HepG2 (cell line): ENCODE data around the gene ATRIP. TPM values are rescaled to one million over a fixed set of nuclear protein-coding genes. Genes with fewer than 3 reads are reported as not detected.
A peak's percentile ranks its signal among the peaks of the same experiment; 100 is the strongest.

Source experiments
- ARNTL ChIP-seq: sonication (generic); formaldehyde crosslinking; IDR thresholded peaks from 2 replicates; pipeline ENCODE4 v1.4.0; 2020; ENCODE audit warnings: mild to moderate bottlenecking, missing genetic modification reagents
- BHLHE40 ChIP-seq: IDR thresholded peaks from 2 replicates; pipeline ENCODE4 v1.6.1; 2011; ENCODE audit warnings: low read length, improper control_type of control experiment
- IKZF5 ChIP-seq: IDR thresholded peaks from 2 replicates; pipeline ENCODE4 v1.6.1; 2018; ENCODE audit warnings: missing genetic modification reagents, mild to moderate bottlenecking, missing compliant biosample characterization
- NRL ChIP-seq: sonication (generic); formaldehyde crosslinking; IDR thresholded peaks from 2 replicates; pipeline ENCODE4 v1.5.0; 2020; ENCODE audit warnings: missing genetic modification reagents, mild to moderate bottlenecking, moderate library complexity, borderline replicate concordance
- ONECUT2 ChIP-seq: sonication (generic); formaldehyde crosslinking; IDR thresholded peaks from 2 replicates; pipeline ENCODE4 v1.4.0; 2020; ENCODE audit warnings: missing genetic modification reagents
- POLR2G ChIP-seq: fragments of 200-400 bp; formaldehyde crosslinking; IDR thresholded peaks from 2 replicates; pipeline ENCODE4 v1.6.1; 2018; ENCODE audit warnings: mild to moderate bottlenecking, low read depth, low read length, moderate library complexity
- RELA ChIP-seq: sonication (generic); formaldehyde crosslinking; IDR thresholded peaks from 2 replicates; pipeline ENCODE4 v1.4.0; 2020; ENCODE audit warnings: missing genetic modification reagents
- XRCC5 ChIP-seq: fragments of 200-400 bp; formaldehyde crosslinking; optimal IDR thresholded peaks from 2 replicates; pipeline ENCODE3; 2017; ENCODE audit warnings: mild to moderate bottlenecking, low read length
- ZNF260 ChIP-seq: sonication (generic); formaldehyde crosslinking; IDR thresholded peaks from 2 replicates; pipeline ENCODE4 v1.4.0; 2020; ENCODE audit warnings: missing genetic modification reagents, low read depth, mild to moderate bottlenecking, borderline replicate concordance
- ZNF569 ChIP-seq: sonication (generic); formaldehyde crosslinking; IDR thresholded peaks from 2 replicates; pipeline ENCODE4 v1.5.0; 2020; ENCODE audit warnings: mild to moderate bottlenecking, missing genetic modification reagents, moderate library complexity, borderline replicate concordance
- ZNF589 ChIP-seq: sonication (generic); formaldehyde crosslinking; conservative IDR thresholded peaks from 2 replicates; pipeline ENCODE4 v1.8.0; 2022; ENCODE audit warnings: mild to moderate bottlenecking, moderate library complexity, missing genetic modification reagents
- ZNF660 ChIP-seq: sonication (generic); formaldehyde crosslinking; IDR thresholded peaks from 2 replicates; pipeline ENCODE4 v1.5.1; 2020; ENCODE audit warnings: mild to moderate bottlenecking, low read depth, missing genetic modification reagents, borderline replicate concordance
- ZNF674 ChIP-seq: sonication (generic); formaldehyde crosslinking; IDR thresholded peaks from 2 replicates; pipeline ENCODE4 v1.5.0; 2020; ENCODE audit warnings: low read depth, mild to moderate bottlenecking, missing genetic modification reagents
- ZNF737 ChIP-seq: sonication (generic); formaldehyde crosslinking; IDR thresholded peaks from 2 replicates; pipeline ENCODE4 v1.5.0; 2020; ENCODE audit warnings: missing genetic modification reagents, mild to moderate bottlenecking, borderline replicate concordance
- polyA plus RNA-seq, 8 experiments: library from polyadenylated mRNA; depleted of rRNA in 3 of 8; stranded (reverse) in 7 of 8; unstranded in 1 of 8; fragments of >200 nt; fragmentation: Illumina TruSeq in 4 of 8; extraction: Trizol in 4 of 8; gene quantifications; 2 replicates each; pipeline versions ENCODE4 v1.2.1 to v1.2.3, GENCODE V29; 2011 to 2016; ENCODE audit warnings: low read depth in 4 of 8, missing spikeins in 1 of 8, mixed read lengths in 1 of 8; ENCODE audit not compliant: insufficient read depth in 1 of 8
- total RNA-seq, 5 experiments: library from RNA; depleted of rRNA; stranded (reverse); fragments of >200 nt; fragmentation: Illumina TruSeq; extraction: Trizol; gene quantifications; 2 replicates each; pipeline ENCODE4 v1.2.3, GENCODE V29; 2016; ENCODE audit warnings: low read depth in 1 of 5
- TF ChIP-seq, protein P1 (sequence below): sonication (generic); formaldehyde crosslinking; IDR thresholded peaks from 2 replicates; pipeline ENCODE4 v1.8.0; 2022; ENCODE audit warnings: mild to moderate bottlenecking, missing genetic modification reagents, borderline replicate concordance
- TF ChIP-seq, protein P2 (sequence below): sonication (generic); formaldehyde crosslinking; IDR thresholded peaks from 2 replicates; pipeline ENCODE4 v1.5.1; 2020; ENCODE audit warnings: missing genetic modification reagents, mild to moderate bottlenecking, borderline replicate concordance
- TF ChIP-seq, protein P3 (sequence below): sonication (generic); formaldehyde crosslinking; IDR thresholded peaks from 2 replicates; pipeline ENCODE4 v1.4.0; 2020; ENCODE audit warnings: missing genetic modification reagents, mild to moderate bottlenecking, borderline replicate concordance
- TF ChIP-seq, protein P4 (sequence below): sonication (generic); formaldehyde crosslinking; IDR thresholded peaks from 2 replicates; pipeline ENCODE4 v1.4.0; 2020; ENCODE audit warnings: missing genetic modification reagents
- TF ChIP-seq, protein P5 (sequence below): sonication (generic); formaldehyde crosslinking; IDR thresholded peaks from 2 replicates; pipeline ENCODE4 v1.5.0; 2020; ENCODE audit warnings: missing genetic modification reagents

ATRIP gene
- total and polyA plus RNA-seq, 2 of the 13 experiments (the other 11 are each of a cell fraction or from before 2014, with no cell fraction given): 5.1 to 12.5 TPM

- TF ChIP-seq, protein P1, sequence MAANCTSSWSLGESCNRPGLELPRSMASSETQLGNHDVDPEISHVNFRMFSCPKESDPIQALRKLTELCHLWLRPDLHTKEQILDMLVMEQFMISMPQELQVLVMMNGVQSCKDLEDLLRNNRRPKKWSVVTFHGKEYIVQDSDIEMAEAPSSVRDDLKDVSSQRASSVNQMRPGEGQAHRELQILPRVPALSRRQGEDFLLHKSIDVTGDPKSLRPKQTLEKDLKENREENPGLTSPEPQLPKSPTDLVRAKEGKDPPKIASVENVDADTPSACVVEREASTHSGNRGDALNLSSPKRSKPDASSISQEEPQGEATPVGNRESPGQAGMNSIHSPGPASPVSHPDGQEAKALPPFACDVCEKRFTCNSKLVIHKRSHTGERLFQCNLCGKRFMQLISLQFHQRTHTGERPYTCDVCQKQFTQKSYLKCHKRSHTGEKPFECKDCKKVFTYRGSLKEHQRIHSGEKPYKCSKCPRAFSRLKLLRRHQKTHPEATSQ: no peak
- TF ChIP-seq, protein P2, sequence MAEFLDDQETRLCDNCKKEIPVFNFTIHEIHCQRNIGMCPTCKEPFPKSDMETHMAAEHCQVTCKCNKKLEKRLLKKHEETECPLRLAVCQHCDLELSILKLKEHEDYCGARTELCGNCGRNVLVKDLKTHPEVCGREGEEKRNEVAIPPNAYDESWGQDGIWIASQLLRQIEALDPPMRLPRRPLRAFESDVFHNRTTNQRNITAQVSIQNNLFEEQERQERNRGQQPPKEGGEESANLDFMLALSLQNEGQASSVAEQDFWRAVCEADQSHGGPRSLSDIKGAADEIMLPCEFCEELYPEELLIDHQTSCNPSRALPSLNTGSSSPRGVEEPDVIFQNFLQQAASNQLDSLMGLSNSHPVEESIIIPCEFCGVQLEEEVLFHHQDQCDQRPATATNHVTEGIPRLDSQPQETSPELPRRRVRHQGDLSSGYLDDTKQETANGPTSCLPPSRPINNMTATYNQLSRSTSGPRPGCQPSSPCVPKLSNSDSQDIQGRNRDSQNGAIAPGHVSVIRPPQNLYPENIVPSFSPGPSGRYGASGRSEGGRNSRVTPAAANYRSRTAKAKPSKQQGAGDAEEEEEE: no peak
- TF ChIP-seq, protein P3, sequence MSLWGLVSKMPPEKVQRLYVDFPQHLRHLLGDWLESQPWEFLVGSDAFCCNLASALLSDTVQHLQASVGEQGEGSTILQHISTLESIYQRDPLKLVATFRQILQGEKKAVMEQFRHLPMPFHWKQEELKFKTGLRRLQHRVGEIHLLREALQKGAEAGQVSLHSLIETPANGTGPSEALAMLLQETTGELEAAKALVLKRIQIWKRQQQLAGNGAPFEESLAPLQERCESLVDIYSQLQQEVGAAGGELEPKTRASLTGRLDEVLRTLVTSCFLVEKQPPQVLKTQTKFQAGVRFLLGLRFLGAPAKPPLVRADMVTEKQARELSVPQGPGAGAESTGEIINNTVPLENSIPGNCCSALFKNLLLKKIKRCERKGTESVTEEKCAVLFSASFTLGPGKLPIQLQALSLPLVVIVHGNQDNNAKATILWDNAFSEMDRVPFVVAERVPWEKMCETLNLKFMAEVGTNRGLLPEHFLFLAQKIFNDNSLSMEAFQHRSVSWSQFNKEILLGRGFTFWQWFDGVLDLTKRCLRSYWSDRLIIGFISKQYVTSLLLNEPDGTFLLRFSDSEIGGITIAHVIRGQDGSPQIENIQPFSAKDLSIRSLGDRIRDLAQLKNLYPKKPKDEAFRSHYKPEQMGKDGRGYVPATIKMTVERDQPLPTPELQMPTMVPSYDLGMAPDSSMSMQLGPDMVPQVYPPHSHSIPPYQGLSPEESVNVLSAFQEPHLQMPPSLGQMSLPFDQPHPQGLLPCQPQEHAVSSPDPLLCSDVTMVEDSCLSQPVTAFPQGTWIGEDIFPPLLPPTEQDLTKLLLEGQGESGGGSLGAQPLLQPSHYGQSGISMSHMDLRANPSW: no peak
- TF ChIP-seq POLR2G (peak; percentile 63; the same call in 1 of the 2 replicates), ZNF737 (CRISPR knock-in tag) (no peak), ONECUT2 (no peak), ZNF660 (CRISPR knock-in tag) (no peak), ZNF569 (no peak), RELA (CRISPR knock-in tag) (no peak), IKZF5 (CRISPR knock-in tag) (peak; percentile 75), ZNF260 (CRISPR knock-in tag) (no peak), NRL (CRISPR knock-in tag) (no peak), ZNF674 (CRISPR knock-in tag) (no peak), ARNTL (CRISPR knock-in tag) (peak; percentile 46; the same call in 1 of the 2 replicates), BHLHE40 (peak; percentile 19; the same call in 1 of the 2 replicates), ZNF589 (CRISPR knock-in tag) (no peak), XRCC5 (peak; percentile 63)
- TF ChIP-seq, protein P4, sequence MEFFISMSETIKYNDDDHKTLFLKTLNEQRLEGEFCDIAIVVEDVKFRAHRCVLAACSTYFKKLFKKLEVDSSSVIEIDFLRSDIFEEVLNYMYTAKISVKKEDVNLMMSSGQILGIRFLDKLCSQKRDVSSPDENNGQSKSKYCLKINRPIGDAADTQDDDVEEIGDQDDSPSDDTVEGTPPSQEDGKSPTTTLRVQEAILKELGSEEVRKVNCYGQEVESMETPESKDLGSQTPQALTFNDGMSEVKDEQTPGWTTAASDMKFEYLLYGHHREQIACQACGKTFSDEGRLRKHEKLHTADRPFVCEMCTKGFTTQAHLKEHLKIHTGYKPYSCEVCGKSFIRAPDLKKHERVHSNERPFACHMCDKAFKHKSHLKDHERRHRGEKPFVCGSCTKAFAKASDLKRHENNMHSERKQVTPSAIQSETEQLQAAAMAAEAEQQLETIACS (CRISPR knock-in tag): no peak
- TF ChIP-seq, protein P5, sequence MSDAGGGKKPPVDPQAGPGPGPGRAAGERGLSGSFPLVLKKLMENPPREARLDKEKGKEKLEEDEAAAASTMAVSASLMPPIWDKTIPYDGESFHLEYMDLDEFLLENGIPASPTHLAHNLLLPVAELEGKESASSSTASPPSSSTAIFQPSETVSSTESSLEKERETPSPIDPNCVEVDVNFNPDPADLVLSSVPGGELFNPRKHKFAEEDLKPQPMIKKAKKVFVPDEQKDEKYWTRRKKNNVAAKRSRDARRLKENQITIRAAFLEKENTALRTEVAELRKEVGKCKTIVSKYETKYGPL (CRISPR knock-in tag): no peak
These were observed 15.1 kb upstream of the ATRIP start (continued) for GRCh38 chr3:48431224-48432029.
